Measurements from ENCODE around the gene PPARGC1A.

The PPARGC1A gene

DNA sequence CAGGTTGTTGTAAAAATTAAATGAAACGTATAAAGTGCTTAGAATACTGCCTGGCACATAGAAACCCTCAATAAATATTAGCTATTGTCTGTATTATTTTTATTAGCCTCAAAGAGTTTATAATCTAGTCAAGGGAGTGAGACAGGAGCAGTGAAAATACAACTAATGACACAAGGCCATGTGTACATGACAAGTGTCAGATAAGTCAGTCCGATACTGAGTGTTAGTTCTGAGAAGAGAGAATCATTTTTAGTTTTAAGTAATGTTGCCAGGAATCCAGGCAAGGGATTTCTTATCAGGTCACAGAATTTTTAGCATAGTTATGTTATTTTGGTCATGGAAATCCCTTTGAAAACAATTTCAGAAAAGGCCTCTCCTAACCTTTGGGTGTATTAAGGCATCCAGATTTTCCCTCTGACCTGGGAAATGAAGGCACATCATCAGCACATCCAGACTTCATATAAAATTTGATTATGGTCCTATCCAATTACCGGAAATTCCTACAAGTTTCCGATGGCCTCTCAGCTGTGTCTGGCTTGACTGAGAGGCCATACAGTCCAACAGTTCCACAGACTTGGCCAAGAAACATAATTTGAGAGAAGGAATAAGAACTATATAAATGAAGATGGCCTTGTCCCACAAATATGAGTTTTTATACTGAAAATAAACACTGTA, 35.7 kb downstream of the PPARGC1A start:
- Histone ChIP-seq H3K4me3 (ENCODE audit: low read length) (no peak overlapping the region), H3K36me3 (ENCODE audit: insufficient read depth, low read depth, low read length) (no peaks in the 10 kb centered on the region), H3K4me1 (ENCODE audit: insufficient read depth, low read length) (peaks cover 11% of the 10 kb centered on the region; the same call in 1 of the 2 replicates), H3K27me3 (ENCODE audit: insufficient read depth, low read length) (no peaks in the 10 kb centered on the region), H3K9me3 (ENCODE audit: insufficient read depth, low read depth, low read length) (no peaks in the 10 kb centered on the region; the same call in 1 of the 2 replicates), H3K27ac (ENCODE audit: low read length) (no peak overlapping the region), H3K9ac (ENCODE audit: low read depth, low read length) (no peak overlapping the region)

DNA sequence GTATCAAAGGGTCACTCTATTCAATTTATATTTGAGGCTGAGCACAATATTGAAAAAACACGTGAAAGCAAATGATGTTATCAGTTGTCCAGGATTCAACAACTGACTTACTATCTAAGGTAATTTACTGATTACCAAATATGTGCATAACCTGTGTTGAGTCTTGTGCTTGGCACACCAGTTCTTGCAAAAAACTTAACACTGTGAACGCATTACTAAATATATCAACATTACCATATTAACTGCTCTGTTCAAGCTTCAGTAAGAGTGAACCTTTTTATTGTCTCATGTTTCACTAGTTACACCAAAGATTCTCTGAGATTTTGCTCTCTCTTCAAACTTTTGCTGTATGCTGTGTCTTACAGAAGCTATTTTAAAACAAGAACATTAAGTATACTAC, 38.4 kb downstream of the PPARGC1A start:
- H3K27me3 ChIP-seq (ENCODE audit: insufficient read depth, low read length) = no peaks in the 10 kb centered on the region
- no peak overlapping the region for H3K9ac ChIP-seq (ENCODE audit: low read depth, low read length)
- no peak overlapping the region for H3K4me3 ChIP-seq (ENCODE audit: low read length)
- H3K9me3 ChIP-seq (ENCODE audit: insufficient read depth, low read depth, low read length) = no peaks in the 10 kb centered on the region
- no peak overlapping the region for H3K27ac ChIP-seq (ENCODE audit: low read length)
- H3K4me1 ChIP-seq (ENCODE audit: insufficient read depth, low read length) = peaks cover 11% of the 10 kb centered on the region; the same call in 1 of the 2 replicates
- H3K36me3 ChIP-seq (ENCODE audit: insufficient read depth, low read depth, low read length) = no peaks in the 10 kb centered on the region

DNA sequence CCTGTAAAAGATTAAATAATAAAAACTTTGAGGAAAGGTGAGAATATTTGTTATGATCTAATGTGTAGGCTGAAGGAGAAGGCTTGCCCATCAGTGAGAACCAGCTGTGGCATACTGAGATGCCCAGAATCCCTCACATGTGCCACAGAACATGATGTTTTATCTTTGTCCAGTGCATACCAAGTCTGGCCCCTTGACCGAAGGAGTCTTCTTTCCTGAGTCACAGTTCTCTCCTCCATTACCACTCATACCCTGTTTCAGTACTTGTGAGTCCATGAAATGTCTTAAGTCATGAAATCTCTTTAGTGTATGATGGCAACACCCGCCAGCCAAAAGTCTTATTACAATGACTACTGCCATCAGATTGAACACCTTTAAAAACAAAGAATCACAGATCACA, 42.7 kb downstream of the PPARGC1A start:
- Histone ChIP-seq H3K4me3 (ENCODE audit: low read length) (no peak overlapping the region), H3K27ac (ENCODE audit: low read length) (no peak overlapping the region), H3K36me3 (ENCODE audit: insufficient read depth, low read depth, low read length) (no peaks in the 10 kb centered on the region), H3K9me3 (ENCODE audit: insufficient read depth, low read depth, low read length) (no peaks in the 10 kb centered on the region), H3K9ac (ENCODE audit: low read depth, low read length) (no peak overlapping the region), H3K27me3 (ENCODE audit: insufficient read depth, low read length) (no peaks in the 10 kb centered on the region), H3K4me1 (ENCODE audit: insufficient read depth, low read length) (peaks cover 11% of the 10 kb centered on the region; the same call in 1 of the 2 replicates)

DNA sequence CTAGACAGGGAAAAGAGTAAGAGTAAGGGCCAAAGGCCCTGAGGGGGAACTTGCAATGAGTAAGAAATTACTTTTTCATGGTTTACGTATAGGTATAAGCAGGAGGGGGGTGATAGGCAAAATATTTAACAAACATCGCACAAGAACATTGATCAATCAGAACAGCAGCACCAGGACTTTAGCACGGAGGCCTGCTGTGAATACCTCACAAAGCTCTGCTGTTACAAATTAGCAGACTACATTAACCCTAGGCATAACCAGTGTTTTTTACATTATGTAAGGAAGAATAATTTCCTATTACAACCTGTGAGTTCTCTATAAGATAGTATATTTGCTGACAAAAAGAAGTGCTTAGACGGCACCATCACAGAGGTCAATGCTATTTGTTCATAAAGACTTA, 44.9 kb downstream of the PPARGC1A start:
- no peak overlapping the region for H3K4me3 ChIP-seq (ENCODE audit: low read length)
- no peak overlapping the region for H3K27ac ChIP-seq (ENCODE audit: low read length)
- no peaks in the 10 kb centered on the region for H3K4me1 ChIP-seq (ENCODE audit: insufficient read depth, low read length)
- no peak overlapping the region for H3K9ac ChIP-seq (ENCODE audit: low read depth, low read length)
- H3K9me3 ChIP-seq (ENCODE audit: insufficient read depth, low read depth, low read length) = no peaks in the 10 kb centered on the region
- no peaks in the 10 kb centered on the region for H3K36me3 ChIP-seq (ENCODE audit: insufficient read depth, low read depth, low read length)
- H3K27me3 ChIP-seq (ENCODE audit: insufficient read depth, low read length) = no peaks in the 10 kb centered on the region

DNA sequence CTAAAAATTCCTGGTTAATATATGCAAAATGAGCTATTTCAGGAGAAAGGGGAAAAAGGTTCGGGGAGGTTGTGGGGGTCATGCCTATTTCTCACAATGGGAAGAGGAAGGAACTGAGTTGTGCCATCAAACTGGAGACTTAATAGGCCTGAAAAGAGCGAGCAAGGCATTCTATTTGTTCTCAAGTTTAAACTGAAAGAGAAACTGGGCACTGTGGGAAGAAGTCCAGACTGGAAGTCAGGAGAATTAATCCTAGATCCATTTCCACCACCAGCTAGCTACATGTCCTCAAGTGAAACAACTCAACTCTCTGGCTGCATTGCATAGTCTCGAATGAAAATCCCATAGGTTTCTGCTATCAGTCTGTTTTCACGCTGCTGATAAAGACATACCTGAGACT, 50.6 kb downstream of the PPARGC1A start:
- H3K9ac ChIP-seq (ENCODE audit: low read depth, low read length) = no peak overlapping the region
- no peaks in the 10 kb centered on the region for H3K27me3 ChIP-seq (ENCODE audit: insufficient read depth, low read length)
- H3K9me3 ChIP-seq (ENCODE audit: insufficient read depth, low read depth, low read length) = no peaks in the 10 kb centered on the region
- no peaks in the 10 kb centered on the region for H3K36me3 ChIP-seq (ENCODE audit: insufficient read depth, low read depth, low read length)
- H3K4me1 ChIP-seq (ENCODE audit: insufficient read depth, low read length) = no peaks in the 10 kb centered on the region
- H3K27ac ChIP-seq (ENCODE audit: low read length) = no peak overlapping the region
- no peak overlapping the region for H3K4me3 ChIP-seq (ENCODE audit: low read length)

DNA sequence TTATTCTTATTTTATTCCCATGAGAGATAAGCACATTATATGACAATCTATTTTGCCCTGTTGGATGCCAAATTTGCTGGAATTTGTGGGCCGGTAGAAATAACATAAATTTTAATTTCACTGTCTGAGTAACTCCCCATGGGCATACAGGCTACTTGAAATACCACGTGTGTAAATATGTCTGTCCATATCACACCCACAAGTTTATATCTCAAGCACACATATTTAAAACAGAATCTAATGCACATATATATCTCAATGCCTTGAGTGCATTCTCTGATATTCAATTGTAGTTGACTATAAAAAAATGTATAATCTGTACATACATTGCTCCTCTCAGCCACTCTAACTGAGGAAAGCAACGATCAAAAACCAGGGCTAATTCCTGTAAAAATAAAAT, 51.2 kb downstream of the PPARGC1A start:
- no peak overlapping the region for H3K4me3 ChIP-seq (ENCODE audit: low read length)
- H3K9me3 ChIP-seq (ENCODE audit: insufficient read depth, low read depth, low read length) = no peaks in the 10 kb centered on the region
- H3K4me1 ChIP-seq (ENCODE audit: insufficient read depth, low read length) = no peaks in the 10 kb centered on the region
- H3K27ac ChIP-seq (ENCODE audit: low read length) = no peak overlapping the region
- no peaks in the 10 kb centered on the region for H3K27me3 ChIP-seq (ENCODE audit: insufficient read depth, low read length)
- no peak overlapping the region for H3K9ac ChIP-seq (ENCODE audit: low read depth, low read length)
- no peaks in the 10 kb centered on the region for H3K36me3 ChIP-seq (ENCODE audit: insufficient read depth, low read depth, low read length)

DNA sequence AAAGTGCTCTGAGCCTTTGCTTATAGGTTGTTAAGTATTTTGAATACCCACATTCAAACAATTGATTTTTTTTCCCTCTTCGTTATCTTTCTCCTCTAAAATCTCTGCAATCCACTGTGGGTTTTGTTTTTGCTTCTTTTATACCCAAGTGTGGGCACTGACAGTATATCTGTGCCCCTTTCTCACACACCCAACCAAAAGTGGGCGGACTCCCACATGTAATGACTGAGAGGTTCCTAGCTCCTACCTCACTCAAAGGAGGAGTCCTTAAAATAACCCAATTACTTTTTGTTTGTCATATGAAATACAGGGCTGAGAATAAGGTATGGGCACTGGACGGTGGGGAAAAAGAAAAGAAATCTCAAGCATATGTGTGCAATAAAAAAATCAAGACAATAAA, 51.7 kb downstream of the PPARGC1A start:
- Histone ChIP-seq H3K36me3 (ENCODE audit: insufficient read depth, low read depth, low read length) (no peaks in the 10 kb centered on the region), H3K4me1 (ENCODE audit: insufficient read depth, low read length) (no peaks in the 10 kb centered on the region), H3K27me3 (ENCODE audit: insufficient read depth, low read length) (no peaks in the 10 kb centered on the region), H3K9ac (ENCODE audit: low read depth, low read length) (no peak overlapping the region), H3K4me3 (ENCODE audit: low read length) (no peak overlapping the region), H3K27ac (ENCODE audit: low read length) (no peak overlapping the region), H3K9me3 (ENCODE audit: insufficient read depth, low read depth, low read length) (no peaks in the 10 kb centered on the region)

DNA sequence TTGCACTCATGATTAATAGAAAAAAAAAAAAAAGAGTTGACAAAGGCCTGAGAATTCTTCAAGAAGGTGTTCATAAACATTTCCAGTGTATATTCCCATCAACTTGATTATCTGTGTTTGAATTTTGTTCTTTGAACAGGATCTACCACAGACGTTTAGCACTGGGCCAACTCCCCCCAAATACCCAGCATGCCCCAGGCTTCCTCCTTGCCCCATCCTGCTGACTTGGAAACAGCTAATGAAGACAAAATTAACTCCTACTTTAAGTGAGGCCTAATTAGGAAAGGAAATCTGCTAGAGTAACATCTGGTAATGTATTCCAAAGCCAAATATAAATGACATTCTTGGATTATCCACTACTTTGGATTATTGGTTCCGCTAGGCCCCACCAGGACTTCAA, 52.5 kb downstream of the PPARGC1A start:
- Histone ChIP-seq H3K9me3 (ENCODE audit: insufficient read depth, low read depth, low read length) (no peaks in the 10 kb centered on the region), H3K36me3 (ENCODE audit: insufficient read depth, low read depth, low read length) (no peaks in the 10 kb centered on the region), H3K4me3 (ENCODE audit: low read length) (no peak overlapping the region), H3K9ac (ENCODE audit: low read depth, low read length) (no peak overlapping the region), H3K27me3 (ENCODE audit: insufficient read depth, low read length) (no peaks in the 10 kb centered on the region), H3K27ac (ENCODE audit: low read length) (no peak overlapping the region), H3K4me1 (ENCODE audit: insufficient read depth, low read length) (no peaks in the 10 kb centered on the region)

DNA sequence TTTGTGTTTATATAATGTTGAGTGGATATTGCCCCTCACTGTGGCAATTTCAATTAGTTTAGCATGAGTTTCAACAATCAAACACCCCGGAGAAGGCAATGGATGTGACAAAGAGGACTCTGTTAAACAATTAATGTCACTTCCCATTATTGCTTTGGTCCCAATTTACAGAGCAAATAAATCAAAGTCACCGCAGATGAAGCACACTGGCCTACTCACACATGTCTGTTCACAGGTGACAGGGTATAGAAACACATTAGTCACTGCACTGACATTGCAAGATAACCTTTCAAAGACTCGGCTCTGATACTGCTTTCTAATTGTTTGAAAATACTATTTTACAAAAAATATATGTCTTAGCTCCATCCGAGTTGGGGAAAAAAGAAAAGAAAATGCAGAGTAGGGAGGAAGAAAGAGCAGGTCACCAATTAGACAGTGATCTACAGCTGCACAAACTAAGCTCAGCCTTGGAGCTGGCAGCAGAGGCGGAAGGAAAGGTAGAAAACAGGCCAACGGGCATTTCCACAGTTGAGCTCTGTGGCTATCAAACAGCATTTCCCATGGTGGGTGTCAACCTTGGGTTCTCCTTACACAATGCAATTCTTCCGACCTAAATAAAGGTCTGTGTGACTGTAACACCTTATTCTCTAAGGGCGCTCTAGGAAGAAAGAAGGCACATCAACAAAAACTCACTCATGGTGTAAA, 53.9 kb downstream of the PPARGC1A start:
- Histone ChIP-seq H3K9ac (ENCODE audit: low read depth, low read length) (no peak overlapping the region), H3K9me3 (ENCODE audit: insufficient read depth, low read depth, low read length) (no peaks in the 10 kb centered on the region), H3K27me3 (ENCODE audit: insufficient read depth, low read length) (no peaks in the 10 kb centered on the region), H3K36me3 (ENCODE audit: insufficient read depth, low read depth, low read length) (no peaks in the 10 kb centered on the region), H3K4me1 (ENCODE audit: insufficient read depth, low read length) (no peaks in the 10 kb centered on the region), H3K27ac (ENCODE audit: low read length) (no peak overlapping the region), H3K4me3 (ENCODE audit: low read length) (no peak overlapping the region)

DNA sequence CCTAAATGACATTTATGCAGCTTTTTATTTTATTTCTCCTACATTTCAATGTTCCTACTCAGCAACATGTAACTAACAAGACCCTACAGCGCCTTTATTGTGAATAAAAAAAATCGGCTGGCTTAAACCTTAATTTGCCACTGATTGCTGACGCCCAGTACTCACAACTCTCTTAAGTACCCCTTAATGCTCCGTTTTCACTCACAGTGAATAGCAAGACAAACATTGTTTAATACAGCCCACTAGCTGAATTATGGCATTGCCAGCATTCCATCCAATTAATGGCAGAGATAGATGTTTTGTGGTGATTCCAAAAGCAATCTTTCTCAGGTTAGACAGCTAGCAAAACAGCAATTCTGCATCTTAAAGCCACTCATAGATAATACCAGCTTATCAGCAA, 61.1 kb downstream of the PPARGC1A start:
- H3K4me1 ChIP-seq (ENCODE audit: insufficient read depth, low read length) = no peaks in the 10 kb centered on the region

DNA sequence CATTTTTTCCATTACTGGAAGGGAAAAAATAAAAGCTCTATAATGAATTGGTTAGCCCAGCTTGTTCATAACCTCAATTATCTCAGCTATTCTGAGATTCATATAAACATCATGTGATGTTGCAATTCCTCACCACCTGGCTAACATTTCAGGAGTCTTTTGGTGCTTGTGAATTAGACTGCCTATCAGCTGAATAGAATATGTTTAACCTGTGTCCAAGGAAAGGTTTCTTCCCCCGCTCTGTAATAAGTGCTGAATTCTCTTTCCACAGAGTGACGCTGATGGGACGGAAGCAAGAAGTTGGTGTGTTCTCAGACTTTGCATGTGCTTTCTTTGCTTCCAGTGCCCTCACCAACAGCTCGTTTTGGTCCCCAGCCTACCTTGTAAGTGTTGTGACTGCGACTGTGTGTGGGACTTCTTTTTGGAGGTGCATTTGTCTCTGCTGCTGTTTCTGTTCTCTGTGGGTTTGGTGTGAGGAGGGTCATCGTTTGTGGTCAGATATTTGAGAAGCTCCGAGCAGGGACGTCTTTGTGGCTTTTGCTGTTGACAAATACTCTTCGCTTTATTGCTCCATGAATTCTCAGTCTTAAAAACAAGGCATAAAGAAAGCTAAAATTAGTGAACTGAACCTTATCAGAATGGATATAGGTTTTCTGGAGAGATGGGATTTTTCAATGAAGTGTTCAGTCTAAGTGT, 61.7 kb downstream of the PPARGC1A start:
- Histone ChIP-seq H3K9ac (ENCODE audit: low read depth, low read length) (no peak overlapping the region), H3K27me3 (ENCODE audit: insufficient read depth, low read length) (no peaks in the 10 kb centered on the region), H3K27ac (ENCODE audit: low read length) (no peak overlapping the region), H3K4me1 (ENCODE audit: insufficient read depth, low read length) (no peaks in the 10 kb centered on the region), H3K4me3 (ENCODE audit: low read length) (no peak overlapping the region), H3K9me3 (ENCODE audit: insufficient read depth, low read depth, low read length) (no peaks in the 10 kb centered on the region), H3K36me3 (ENCODE audit: insufficient read depth, low read depth, low read length) (no peaks in the 10 kb centered on the region)

More for the DNA sequence above, 61.1 kb downstream of the PPARGC1A start:
- no peaks in the 10 kb centered on the region for H3K9me3 ChIP-seq (ENCODE audit: insufficient read depth, low read depth, low read length)
- H3K4me3 ChIP-seq (ENCODE audit: low read length) = no peak overlapping the region
- no peaks in the 10 kb centered on the region for H3K27me3 ChIP-seq (ENCODE audit: insufficient read depth, low read length)
- H3K27ac ChIP-seq (ENCODE audit: low read length) = no peak overlapping the region
- H3K9ac ChIP-seq (ENCODE audit: low read depth, low read length) = no peak overlapping the region
- no peaks in the 10 kb centered on the region for H3K36me3 ChIP-seq (ENCODE audit: insufficient read depth, low read depth, low read length)

DNA sequence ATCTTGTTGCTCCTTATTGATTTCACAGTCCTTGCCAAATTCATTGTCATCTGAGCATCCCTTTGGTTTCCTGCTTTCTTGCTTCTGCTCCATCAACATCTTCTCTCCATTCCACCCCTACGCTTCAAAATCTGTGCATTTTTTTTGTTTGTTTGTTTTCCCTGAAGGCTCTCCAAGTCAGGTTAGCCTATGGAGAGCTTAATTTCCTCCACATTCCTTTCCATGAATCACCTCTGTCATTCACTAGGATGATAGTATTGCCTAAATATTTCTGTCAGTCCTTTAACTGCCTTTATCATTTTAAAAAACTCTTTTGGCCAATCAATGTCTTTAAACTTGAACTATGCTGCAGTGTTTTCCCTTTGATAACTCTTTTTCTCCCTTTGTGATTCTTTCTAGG, 67.7 kb downstream of the PPARGC1A start:
- H3K9ac ChIP-seq (ENCODE audit: low read depth, low read length) = no peak overlapping the region
- no peak overlapping the region for H3K4me3 ChIP-seq (ENCODE audit: low read length)
- H3K27me3 ChIP-seq (ENCODE audit: insufficient read depth, low read length) = no peaks in the 10 kb centered on the region
- H3K36me3 ChIP-seq (ENCODE audit: insufficient read depth, low read depth, low read length) = no peaks in the 10 kb centered on the region
- H3K4me1 ChIP-seq (ENCODE audit: insufficient read depth, low read length) = peaks cover 7% of the 10 kb centered on the region; the same call in 1 of the 2 replicates
- H3K27ac ChIP-seq (ENCODE audit: low read length) = no peak overlapping the region
- H3K9me3 ChIP-seq (ENCODE audit: insufficient read depth, low read depth, low read length) = no peaks in the 10 kb centered on the region
